ENCODE data around the gene ELF4. TPM values are rescaled to one million over a fixed set of nuclear protein-coding genes. Genes with fewer than 3 reads are reported as not detected.

ELF4 gene
- total RNA-seq, 4 donors from 2014 or later = 7.0 to 14.8 (median 8.8) TPM

DNA sequence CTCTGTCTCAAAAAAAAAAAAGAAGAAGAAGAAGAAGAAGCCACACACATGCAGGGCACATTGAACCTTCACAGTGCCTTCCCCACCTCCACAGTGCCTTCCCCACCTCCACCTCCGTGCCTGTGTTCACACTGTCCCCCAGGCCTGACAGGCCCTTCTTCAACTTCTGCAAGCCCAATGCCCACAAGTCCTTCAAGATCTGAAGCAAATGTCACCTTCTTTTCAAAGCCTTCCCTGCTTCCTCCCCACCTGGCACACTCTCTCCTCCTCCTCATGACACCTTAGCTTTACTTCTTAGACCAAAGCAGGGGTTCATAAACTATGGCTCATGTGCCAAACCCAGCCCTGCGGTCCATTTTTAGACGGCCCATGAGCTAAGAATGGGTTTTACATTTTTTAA is 19.9 kb downstream of the ELF4 start:
- no peak for TF ChIP-seq CTCF (IDR thresholded peaks at IDR 0.05; ENCODE audit: low read depth)

GRCh38 chrX:130086447-130087206 is 23.7 kb downstream of the ELF4 start:
- no peak for TF ChIP-seq CTCF (IDR thresholded peaks at IDR 0.05; ENCODE audit: low read depth)

DNA sequence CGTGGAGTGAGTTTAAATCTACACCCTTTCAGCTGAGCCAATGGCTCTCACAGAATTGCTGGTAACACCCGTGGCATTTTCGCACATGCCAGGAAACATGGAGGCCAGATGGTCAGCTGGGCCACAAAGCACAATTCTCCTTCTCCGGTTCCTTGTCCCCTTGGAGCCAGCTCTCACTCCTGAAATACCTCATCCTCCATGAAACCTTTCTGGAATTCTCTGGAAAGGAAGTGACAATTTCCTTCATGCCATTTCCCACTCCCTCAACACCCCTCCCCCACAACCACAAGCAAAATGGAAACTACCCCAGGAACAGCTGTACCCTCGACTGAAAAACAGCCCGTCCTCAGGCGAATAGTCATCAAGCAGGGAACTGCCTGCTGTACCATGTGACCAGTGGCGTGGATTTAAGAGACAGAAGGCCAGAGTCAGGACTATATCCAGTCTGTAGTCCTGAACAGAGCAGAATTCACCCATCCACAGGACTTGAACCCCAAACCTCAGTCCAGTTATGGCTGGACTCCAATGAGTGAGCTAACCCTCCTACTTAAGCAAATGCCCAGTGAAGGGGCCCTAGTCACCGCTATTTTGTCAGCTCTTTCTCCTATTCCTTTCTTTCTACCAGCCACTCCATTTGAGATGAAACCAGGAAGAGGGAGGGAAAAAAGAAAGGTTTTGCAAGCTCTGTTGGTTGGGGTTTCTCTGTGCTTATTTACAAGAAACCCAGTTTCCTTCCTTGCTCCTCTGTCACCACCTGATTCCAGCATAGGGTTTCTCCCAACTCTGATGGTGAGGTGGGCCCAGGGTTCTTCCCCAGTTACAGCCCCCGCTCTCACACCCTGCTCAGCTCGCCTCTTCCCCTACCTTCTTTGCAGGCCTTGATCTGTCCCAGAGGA is 24.5 kb downstream of the ELF4 start:
- TF ChIP-seq CTCF (IDR thresholded peaks at IDR 0.05; ENCODE audit: low read depth) = no peak

DNA sequence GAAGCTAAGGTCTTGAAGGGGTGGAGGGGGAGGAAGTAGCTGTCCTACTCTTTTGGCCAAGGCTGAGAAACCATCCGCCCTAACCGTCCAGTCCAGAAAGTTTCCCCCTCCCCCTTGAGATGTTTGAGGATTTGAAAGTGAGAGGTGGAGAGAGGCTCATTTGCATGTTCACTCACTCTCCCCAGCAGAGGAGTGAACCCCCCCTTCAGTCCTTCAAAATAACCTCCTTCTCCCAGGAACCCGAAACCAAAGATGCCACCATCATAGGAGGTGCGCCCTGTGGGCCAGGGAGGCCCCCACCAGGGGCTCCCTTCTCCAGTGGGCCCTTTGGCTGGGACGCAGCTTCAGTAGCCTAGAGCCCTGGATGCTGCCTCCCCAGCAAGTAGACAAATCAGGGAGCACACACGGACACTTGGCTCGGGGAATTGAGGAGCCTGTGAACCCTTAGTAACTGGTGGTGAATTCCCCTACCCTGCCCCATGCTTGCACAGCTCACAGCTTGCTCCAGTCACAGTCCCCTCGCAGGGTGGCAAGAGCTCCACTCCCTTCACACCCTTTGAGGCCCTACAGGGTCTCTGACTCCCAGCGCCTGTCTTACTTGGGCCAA is 25.6 kb downstream of the ELF4 start:
- TF ChIP-seq CTCF (IDR thresholded peaks at IDR 0.05; ENCODE audit: low read depth) = no peak

DNA sequence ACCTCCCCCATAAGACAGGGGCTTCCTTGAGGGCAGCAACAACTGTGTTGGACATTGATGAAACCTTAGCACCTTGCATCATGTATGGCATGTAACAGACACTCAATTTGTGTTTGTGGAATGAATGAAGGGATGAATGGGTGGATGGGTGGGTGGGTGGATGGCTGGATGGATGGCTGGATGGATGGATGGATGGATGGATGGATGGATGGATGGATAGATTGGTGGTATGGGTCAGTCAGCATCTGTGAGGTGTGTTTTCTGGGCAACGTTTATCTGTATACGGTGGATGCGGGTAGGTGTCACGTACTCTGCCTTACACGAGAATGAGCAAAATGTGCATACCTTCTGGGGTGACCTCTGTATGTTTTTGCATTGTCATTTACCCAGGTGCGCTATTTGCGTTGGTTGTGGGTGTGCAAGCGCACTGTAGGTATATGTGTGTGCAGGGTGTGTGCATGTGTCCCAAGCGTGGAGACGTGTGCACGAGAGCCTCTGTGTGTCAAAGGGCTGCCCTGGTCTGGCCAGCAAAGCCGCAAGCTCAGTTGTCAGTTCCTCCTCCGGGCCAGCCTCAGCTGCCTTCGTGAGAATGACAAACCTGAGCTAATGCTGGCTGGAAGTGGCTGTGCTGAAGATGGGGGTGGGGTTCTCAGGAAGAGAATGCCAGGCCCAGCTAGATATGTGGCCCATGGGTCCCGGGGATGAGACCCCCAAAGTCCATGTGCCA is 26.5 kb downstream of the ELF4 start:
- TF ChIP-seq CTCF (IDR thresholded peaks at IDR 0.05; ENCODE audit: low read depth) = no peak

DNA sequence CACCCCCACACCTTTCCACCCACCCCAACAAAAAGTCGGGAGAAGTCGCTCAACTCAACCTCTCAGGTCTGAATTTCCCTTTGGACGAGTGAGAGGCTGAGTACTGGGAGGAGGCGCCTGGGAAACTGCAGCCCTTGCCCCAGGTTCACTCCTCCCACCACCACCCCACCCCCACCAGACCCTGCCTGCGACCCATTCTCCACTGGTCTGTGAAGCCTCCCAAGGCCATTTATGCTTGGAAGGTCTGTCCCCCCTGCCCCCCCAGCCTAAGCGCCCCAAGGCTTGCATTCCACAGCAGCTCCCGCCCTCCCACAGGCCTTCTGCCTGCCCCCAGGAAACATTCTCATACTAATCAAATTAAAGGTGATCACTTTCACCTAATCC is 27.2 kb downstream of the ELF4 start:
- TF ChIP-seq CTCF (IDR thresholded peaks at IDR 0.05; ENCODE audit: low read depth) = no peak
